H1 (cell line): ENCODE results near the gene CDH12. TPM values are rescaled to one million over a fixed set of nuclear protein-coding genes. Genes with fewer than 3 reads are reported as not detected.

Source experiments
- CTCF ChIA-PET: fragments of 300-600 bp; sonication (Branson Sonifier 250); formaldehyde crosslinking; loops from one replicate; lab custom pipeline; 2021; ENCODE audit not compliant: partially characterized antibody; lab: Charles Lee
- POLR2A ChIA-PET: fragments of 300-600 bp; sonication (Branson Sonifier 250); formaldehyde crosslinking; loops from one replicate; lab custom pipeline; 2021; ENCODE audit warnings: inconsistent platforms; ENCODE audit not compliant: partially characterized antibody; lab: Charles Lee
- DNase-seq, 2 experiments: peaks; one replicate each; pipeline versions ENCODE4 v3.0.0 to v3.0.0-alpha.2; 2010 to 2022; ENCODE audit warnings: low spot score in 2 of 2, low read depth in 1 of 2, mixed read lengths in 1 of 2
- FAIRE-seq: peaks from 2 replicates; lab custom pipeline; 2011; peaks lifted over from hg19 to GRCh38; lab: Jason Lieb, UNC
- H2AFZ ChIP-seq: 2 replicates; pipeline ENCODE4 v1.8.1; 2012; ENCODE audit warnings: low read length, inconsistent platforms
- H2AK5ac ChIP-seq: 2 replicates; pipeline ENCODE4 v1.6.1; 2013; ENCODE audit warnings: low read depth, low read length
- H2BK120ac ChIP-seq: replicated peaks from 2 replicates; pipeline ENCODE3; 2013; ENCODE audit warnings: low read depth, low read length, inconsistent platforms
- H2BK12ac ChIP-seq: 2 replicates; pipeline ENCODE4 v1.6.1; 2013; ENCODE audit warnings: low read depth, low read length
- H2BK15ac ChIP-seq: 2 replicates; pipeline ENCODE4 v1.6.1; 2013; ENCODE audit warnings: low read length
- H2BK20ac ChIP-seq: 2 replicates; pipeline ENCODE4 v1.6.1; 2013; ENCODE audit warnings: low read length
- H2BK5ac ChIP-seq: 2 replicates; pipeline ENCODE4 v1.6.1; 2013; ENCODE audit warnings: low read depth, low read length
- H3K14ac ChIP-seq: 2 replicates; pipeline ENCODE4 v1.6.1; 2013; ENCODE audit warnings: inconsistent platforms; ENCODE audit not compliant: insufficient read length
- H3K18ac ChIP-seq: 2 replicates; pipeline ENCODE4 v1.6.1; 2013; ENCODE audit warnings: low read length; ENCODE audit errors: extremely low read depth
- H3K23ac ChIP-seq: 2 replicates; pipeline ENCODE4 v1.6.1; 2013; ENCODE audit warnings: inconsistent platforms; ENCODE audit not compliant: insufficient read length
- H3K23me2 ChIP-seq: 2 replicates; pipeline ENCODE4 v1.6.1; 2013; ENCODE audit warnings: low read depth, low read length
- H3K27ac ChIP-seq: 2 replicates; pipeline ENCODE4 v1.6.1; 2011; ENCODE audit warnings: low read depth, low read length, inconsistent platforms
- H3K27me3 ChIP-seq, 4 experiments: replicated peaks in 1 of 4; 1 replicate in 1 of 4; 2 replicates in 3 of 4; pipeline versions ENCODE4 v1.6.1 to v1.8.1; 2011 to 2013; ENCODE audit warnings: low read length in 3 of 4, mild to moderate bottlenecking in 3 of 4, inconsistent platforms in 2 of 4, mixed read lengths in 2 of 4, moderate library complexity in 1 of 4; ENCODE audit not compliant: control insufficient read depth in 3 of 4, insufficient read depth in 3 of 4; ENCODE audit errors: extremely low read depth in 1 of 4
- H3K36me3 ChIP-seq, 4 experiments: 2 replicates each; pipeline versions ENCODE4 v1.6.1 to v1.8.1; 2011 to 2013; ENCODE audit warnings: mild to moderate bottlenecking in 4 of 4, low read length in 3 of 4, moderate library complexity in 2 of 4, control low read depth in 1 of 4, inconsistent platforms in 1 of 4; ENCODE audit not compliant: insufficient read depth in 4 of 4, control insufficient read depth in 2 of 4
- H3K4ac ChIP-seq: replicated peaks from 2 replicates; pipeline ENCODE3; 2013; ENCODE audit warnings: low read length, low read depth, mixed read lengths, inconsistent platforms; ENCODE audit not compliant: insufficient read length
- H3K4me1 ChIP-seq, 4 experiments: replicated peaks in 1 of 4; 1 replicate in 1 of 4; 2 replicates in 3 of 4; pipeline versions ENCODE4 v1.6.1 to v1.8.1; 2011 to 2013; ENCODE audit warnings: low read length in 3 of 4, inconsistent platforms in 2 of 4, mixed read lengths in 1 of 4; ENCODE audit not compliant: insufficient read depth in 4 of 4, control insufficient read depth in 3 of 4
- H3K4me2 ChIP-seq, 2 experiments: 2 replicates each; pipeline versions ENCODE4 v1.6.1 to v1.8.1; 2011 to 2013; ENCODE audit warnings: low read depth in 2 of 2, low read length in 2 of 2, control low read depth in 1 of 2, inconsistent platforms in 1 of 2, mild to moderate bottlenecking in 1 of 2; ENCODE audit not compliant: insufficient read depth in 1 of 2
- H3K4me3 ChIP-seq, 4 experiments: fragments of 200-600, 300-600 bp in 1 of 4; sonication (generic), shearing (Covaris generic), sonication (Bioruptor Twin) in 1 of 4; 2 replicates each; pipeline versions ENCODE4 v1.5.1 to v1.8.1; 2011 to 2016; ENCODE audit warnings: low read length in 4 of 4, low read depth in 3 of 4, control low read depth in 2 of 4, inconsistent platforms in 2 of 4, mild to moderate bottlenecking in 2 of 4, mixed read lengths in 1 of 4, moderate library complexity in 1 of 4; ENCODE audit not compliant: insufficient read depth in 2 of 4; ENCODE audit errors: extremely low read depth in 1 of 4
- H3K56ac ChIP-seq: replicated peaks from 2 replicates; pipeline ENCODE3; 2013; ENCODE audit warnings: low read depth, mild to moderate bottlenecking, mixed read lengths, low read length, inconsistent platforms; ENCODE audit not compliant: insufficient read length
- H3K79me1 ChIP-seq: 2 replicates; pipeline ENCODE4 v1.6.1; 2013; ENCODE audit warnings: low read depth, low read length, control low read depth
- H3K79me2 ChIP-seq, 2 experiments: 2 replicates each; pipeline versions ENCODE4 v1.6.1 to v1.8.1; 2012 to 2013; ENCODE audit warnings: low read length in 2 of 2, mild to moderate bottlenecking in 2 of 2, inconsistent platforms in 1 of 2; ENCODE audit not compliant: insufficient read depth in 2 of 2, control insufficient read depth in 1 of 2
- H3K9ac ChIP-seq, 4 experiments: replicated peaks in 1 of 4; 1 replicate in 1 of 4; 2 replicates in 3 of 4; pipeline versions ENCODE4 v1.6.1 to v1.8.1; 2011 to 2013; ENCODE audit warnings: low read depth in 3 of 4, low read length in 3 of 4, control low read depth in 2 of 4, mild to moderate bottlenecking in 2 of 4, moderate library complexity in 2 of 4, inconsistent platforms in 1 of 4; ENCODE audit errors: extremely low read depth in 1 of 4
- H3K9me3 ChIP-seq, 2 experiments: 2 replicates each; pipeline versions ENCODE4 v1.6.1 to v1.8.1; 2012 to 2013; ENCODE audit warnings: mild to moderate bottlenecking in 2 of 2, moderate library complexity in 2 of 2, control low read depth in 1 of 2, inconsistent platforms in 1 of 2, low read depth in 1 of 2, low read length in 1 of 2, mixed read lengths in 1 of 2; ENCODE audit not compliant: insufficient read depth in 2 of 2
- H4K20me1 ChIP-seq, 2 experiments: replicated peaks in 1 of 2; 2 replicates each; pipeline versions ENCODE3 to v1.8.1; 2011 to 2013; ENCODE audit warnings: inconsistent platforms in 2 of 2, low read length in 2 of 2, mild to moderate bottlenecking in 1 of 2; ENCODE audit not compliant: insufficient read depth in 2 of 2, control insufficient read depth in 1 of 2
- H4K5ac ChIP-seq: 2 replicates; pipeline ENCODE4 v1.6.1; 2013; ENCODE audit warnings: low read length, low read depth, mixed read lengths, inconsistent platforms; ENCODE audit not compliant: insufficient read length
- H4K8ac ChIP-seq: 2 replicates; pipeline ENCODE4 v1.8.0; 2013; ENCODE audit warnings: mild to moderate bottlenecking, moderate library complexity, low read length, inconsistent platforms; ENCODE audit not compliant: insufficient read depth; ENCODE audit errors: extremely low read depth
- H4K91ac ChIP-seq: replicated peaks from 2 replicates; pipeline ENCODE3; 2013; ENCODE audit warnings: low read length, mixed read lengths, inconsistent platforms; ENCODE audit not compliant: insufficient read length
- ATF3 ChIP-seq: IDR thresholded peaks from 2 replicates; pipeline ENCODE4 v1.6.1; 2011; ENCODE audit warnings: low read depth, mild to moderate bottlenecking, low read length; ENCODE audit not compliant: insufficient read depth
- CBX8 ChIP-seq: fragments of 300-800, 300-1000 bp; sonication (generic); IDR thresholded peaks from 2 replicates; pipeline ENCODE4 v1.7.1; 2016; ENCODE audit warnings: low read depth, low read length, borderline replicate concordance
- CTCF ChIP-seq, 3 experiments: IDR thresholded peaks; 1 replicate in 2 of 3; 2 replicates in 1 of 3; pipeline versions ENCODE4 v1.5.1 to v1.6.1; 2011; ENCODE audit warnings: low read length in 3 of 3, mild to moderate bottlenecking in 3 of 3, inconsistent platforms in 2 of 3, low read depth in 1 of 3, moderate library complexity in 1 of 3; ENCODE audit not compliant: insufficient read depth in 1 of 3; ENCODE audit errors: control extremely low read depth in 1 of 3
- E2F6 ChIP-seq: IDR thresholded peaks from 2 replicates; pipeline ENCODE4 v1.6.1; 2012; ENCODE audit warnings: inconsistent platforms
- EGR1 ChIP-seq: IDR thresholded peaks from 2 replicates; pipeline ENCODE4 v1.6.1; 2011; ENCODE audit warnings: low read depth, low read length, borderline replicate concordance
- FOSL1 ChIP-seq: IDR thresholded peaks from 2 replicates; pipeline ENCODE4 v1.6.1; 2011; ENCODE audit warnings: mild to moderate bottlenecking, low read depth, low read length, moderate library complexity; ENCODE audit not compliant: insufficient read depth
- JUND ChIP-seq: IDR thresholded peaks from 2 replicates; pipeline ENCODE4 v1.6.1; 2011; ENCODE audit warnings: mild to moderate bottlenecking, improper control_type of control experiment, low read length
- RXRA ChIP-seq: IDR thresholded peaks from 2 replicates; pipeline ENCODE4 v1.6.1; 2011; ENCODE audit warnings: low read depth, mild to moderate bottlenecking, low read length, moderate library complexity; ENCODE audit not compliant: insufficient read depth
- SAP30 ChIP-seq: fragments of 300-600 bp; sonication (generic); IDR thresholded peaks from 2 replicates; pipeline ENCODE4 v1.7.1; 2012; ENCODE audit warnings: low read length, moderate library complexity, mild to moderate bottlenecking, inconsistent platforms; ENCODE audit not compliant: insufficient read depth, insufficient replicate concordance
- SIN3A ChIP-seq, 2 experiments: IDR thresholded peaks in 1 of 2; conservative IDR thresholded peaks in 1 of 2; 2 replicates each; pipeline ENCODE4 v1.6.1; 2011 to 2012; ENCODE audit warnings: low read length in 2 of 2, improper control_type of control experiment in 1 of 2, low read depth in 1 of 2, mild to moderate bottlenecking in 1 of 2
- WGBS, 2 experiments: shearing (Covaris generic) in 1 of 2; methylation state at CpG; one replicate each; pipeline versions ENCODE4 v1.1.6 to v1.1.7; 2013 to 2015; ENCODE audit warnings: low lambda C conversion rate in 2 of 2, mixed read lengths in 2 of 2, inconsistent platforms in 1 of 2, low coverage in 1 of 2, missing lambda C conversion rate in 1 of 2; ENCODE audit not compliant: insufficient replicate concordance in 2 of 2, insufficient coverage in 1 of 2, insufficient read length in 1 of 2; ENCODE audit errors: extremely low coverage in 1 of 2, missing lambda C conversion rate in 1 of 2; 5-methylcytosine and 5-hydroxymethylcytosine counted together
- polyA plus RNA-seq, 7 experiments: library from polyadenylated mRNA; depleted of rRNA in 3 of 7; stranded (reverse) in 5 of 7; unstranded in 2 of 7; fragments of >200 nt in 5 of 7; fragments of 200-250 nt in 2 of 7; gene quantifications; 1 replicate in 5 of 7; 2 replicates in 1 of 7; 4 replicates in 1 of 7; pipeline versions ENCODE4 v1.2.1 to v1.2.3, GENCODE V29; 2011 to 2013; ENCODE audit warnings: missing spikeins in 2 of 7, mixed read lengths in 2 of 7
- total RNA-seq: library from RNA; stranded (reverse); fragmentation: NEBNext Ultra II Directional; extraction: Animal tissue kit (Norgen Biotek cat#: 25700); gene quantifications from 2 replicates; pipeline ENCODE4 v1.2.1, GENCODE V29; 2021

The CDH12 gene
- total and polyA plus RNA-seq, 2 of the 8 experiments (the other 6 are each of a cell fraction or from before 2014, with no cell fraction given), result 0.03 TPM; not detected in 1

- DNase-seq (no peak), FAIRE-seq (no peak)
- Histone ChIP-seq H2BK120ac (no peak overlapping the region), H4K91ac (no peak overlapping the region), H3K79me2 (no peaks in the 10 kb centered on the region), H3K14ac (no peak overlapping the region), H2AK5ac (no peak overlapping the region), H3K79me1 (no peaks in the 10 kb centered on the region), H3K9ac (no peak overlapping the region), H3K18ac (no peak overlapping the region), H3K56ac (no peak overlapping the region), H3K4me2 (no peak overlapping the region), H2BK15ac (no peak overlapping the region), H3K23ac (no peak overlapping the region), H3K36me3 (no peaks in the 10 kb centered on the region), H2AFZ (no peak overlapping the region), H3K4me3 (no peak overlapping the region), H3K27me3 (no peaks in the 10 kb centered on the region), H3K23me2 (no peaks in the 10 kb centered on the region), H3K4ac (no peak overlapping the region), H3K4me1 (no peaks in the 10 kb centered on the region), H3K9me3 (no peaks in the 10 kb centered on the region), H2BK5ac (no peak overlapping the region), H2BK12ac (no peak overlapping the region), H4K20me1 (no peaks in the 10 kb centered on the region), H3K27ac (no peak overlapping the region), H2BK20ac (no peak overlapping the region), H4K8ac (no peak overlapping the region), H4K5ac (no peak overlapping the region)
- CTCF ChIA-PET, result interaction anchor here (0.5 to 1.2 kb wide), 2 partner anchors 12 to 273 kb away, joined by 3 to 4 read pairs; no protein-coding TSS in a partner anchor
- POLR2A ChIA-PET, result no interaction called here
- WGBS, 2 experiments, result 82% methylated on average over 1 of the region's 1 CpG; no CpG with 5 or more reads in 1 of the 2 experiments
- TF ChIP-seq SIN3A (conservative IDR thresholded peaks at IDR 0.05 in 1 of 2, IDR thresholded peaks at IDR 0.05 in 1 of 2; ENCODE audit: low read depth in 1 of 2, low read length in 2 of 2) (no peak), JUND (no peak), CTCF (IDR thresholded peaks at IDR 0.05; ENCODE audit: control extremely low read depth in 1 of 3, insufficient read depth in 1 of 3, low read depth in 1 of 3, low read length in 3 of 3) (no peak), ATF3 (no peak), EGR1 (no peak), E2F6 (no peak), SAP30 (no peak), FOSL1 (no peak), CBX8 (no peak), RXRA (no peak)
Observed at GRCh38 chr5:22577711-22578110, 275.4 kb downstream of the CDH12 start.
